ENCODE data around the gene GPC1.

GRCh38 chr2:240390091-240391073 is 45.1 kb upstream of the GPC1 start:
- TF ChIP-seq CTCF (IDR thresholded peaks at IDR 0.05; ENCODE audit: low read depth, low read length) (no peak), EZH2phosphoT487 (IDR thresholded peaks at IDR 0.05; ENCODE audit: low read depth) (no peak)

Data from OCI-LY3 (cell line).